ENCODE results near the gene ANXA5. TPM values are rescaled to one million over a fixed set of nuclear protein-coding genes. Genes with fewer than 3 reads are reported as not detected.
"Not testable (repeated sequence)": the region's sequence is repeated elsewhere in the genome, so short reads cannot be mapped to it uniquely, and the experiment has no call there.

Gene ANXA5
- total RNA-seq, 1 experiment from 2014 or later = 222 TPM

GRCh38 chr4:121665371-121665770 lies 31.4 kb downstream of the ANXA5 start:
- Histone ChIP-seq H3K27me3 (ENCODE audit: control insufficient read depth, insufficient read depth, low read length) (no peaks in the 10 kb centered on the region), H3K9me3 (ENCODE audit: control insufficient read depth, insufficient read depth, low read depth, low read length) (no peaks in the 10 kb centered on the region), H3K36me3 (ENCODE audit: control insufficient read depth, insufficient read depth, low read length) (peaks cover 29% of the 10 kb centered on the region), H3K27ac (ENCODE audit: low read length) (no peak overlapping the region), H3K4me1 (ENCODE audit: control insufficient read depth, insufficient read depth, low read length) (no peaks in the 10 kb centered on the region), H3K4me3 (ENCODE audit: low read depth in 2 of 2, low read length in 2 of 2) (no peak overlapping the region)
- ChIA-PET CTCF (no interaction called here), POLR2A (no interaction called here)
- TF ChIP-seq CTCF (IDR thresholded peaks at IDR 0.05) (no peak), SIN3A (IDR thresholded peaks at IDR 0.05; ENCODE audit: borderline replicate concordance, insufficient read depth, low read depth, low read length) (no peak), POLR2AphosphoS5 (IDR thresholded peaks at IDR 0.05; ENCODE audit: low read depth, low read length) (no peak), TCF7L2 (IDR thresholded peaks at IDR 0.05; ENCODE audit: low read depth, low read length) (no peak), REST (IDR thresholded peaks at IDR 0.05; ENCODE audit: insufficient read depth in 1 of 2, low read depth in 2 of 2, low read length in 1 of 2) (no peak)
- DNase-seq (ENCODE audit: low read depth, low spot score) (no peak), ATAC-seq (no peak)
- in situ Hi-C loops (cut with HindIII; ENCODE audit: low pct_unique_long_range_greater_than_20kb, low sequenced_read_pairs) (no loop called here), intact Hi-C loops (cut with micrococcal nuclease; ENCODE audit: unreplicated experiment) (loop anchor here (5.0 kb wide), 1 partner anchor 62 kb away; no protein-coding TSS in a partner anchor)
- BruUV-seq (replicated peaks) = no TSS peak

GRCh38 chr4:121662225-121662624 lies 34.6 kb downstream of the ANXA5 start:
- ChIA-PET POLR2A (no interaction called here), CTCF (no interaction called here)
- in situ Hi-C loops (cut with HindIII; ENCODE audit: low pct_unique_long_range_greater_than_20kb, low sequenced_read_pairs) = no loop called here
- intact Hi-C loops (cut with micrococcal nuclease; ENCODE audit: unreplicated experiment) = no loop called here
- Histone ChIP-seq H3K4me1 (ENCODE audit: control insufficient read depth, insufficient read depth, low read length) (no peaks in the 10 kb centered on the region), H3K4me3 (ENCODE audit: low read depth in 2 of 2, low read length in 2 of 2) (no peak overlapping the region), H3K36me3 (ENCODE audit: control insufficient read depth, insufficient read depth, low read length) (peaks cover 5% of the 10 kb centered on the region; the same call in 1 of the 2 replicates), H3K27me3 (ENCODE audit: control insufficient read depth, insufficient read depth, low read length) (no peaks in the 10 kb centered on the region), H3K9me3 (ENCODE audit: control insufficient read depth, insufficient read depth, low read depth, low read length) (no peaks in the 10 kb centered on the region), H3K27ac (ENCODE audit: low read length) (no peak overlapping the region)
- no peak for TF ChIP-seq REST (IDR thresholded peaks at IDR 0.05; ENCODE audit: insufficient read depth in 1 of 2, low read depth in 2 of 2, low read length in 1 of 2)
- no peak for TF ChIP-seq POLR2AphosphoS5 (IDR thresholded peaks at IDR 0.05; ENCODE audit: low read depth, low read length)
- no peak for TF ChIP-seq SIN3A (IDR thresholded peaks at IDR 0.05; ENCODE audit: borderline replicate concordance, insufficient read depth, low read depth, low read length)
- TF ChIP-seq TCF7L2 (IDR thresholded peaks at IDR 0.05; ENCODE audit: low read depth, low read length) = no peak
- TF ChIP-seq CTCF (IDR thresholded peaks at IDR 0.05) = no peak
- DNase-seq (ENCODE audit: low read depth, low spot score) (no peak), ATAC-seq (no peak)
- no TSS peak for BruUV-seq (replicated peaks)

GRCh38 chr4:121660175-121660933 lies 36.4 kb downstream of the ANXA5 start:
- H3K27me3 ChIP-seq (ENCODE audit: control insufficient read depth, insufficient read depth, low read length); H3K27ac ChIP-seq (ENCODE audit: low read length); CTCF ChIA-PET; intact Hi-C loops (cut with micrococcal nuclease; ENCODE audit: unreplicated experiment); ATAC-seq; BruUV-seq (replicated peaks); H3K36me3 ChIP-seq (ENCODE audit: control insufficient read depth, insufficient read depth, low read length); H3K4me3 ChIP-seq (ENCODE audit: low read depth in 2 of 2, low read length in 2 of 2); in situ Hi-C loops (cut with HindIII; ENCODE audit: low pct_unique_long_range_greater_than_20kb, low sequenced_read_pairs); H3K4me1 ChIP-seq (ENCODE audit: control insufficient read depth, insufficient read depth, low read length); DNase-seq (ENCODE audit: low read depth, low spot score); H3K9me3 ChIP-seq (ENCODE audit: control insufficient read depth, insufficient read depth, low read depth, low read length); POLR2A ChIA-PET: not testable (repeated sequence)
